ENCODE data around the gene SMIM14. TPM values are rescaled to one million over a fixed set of nuclear protein-coding genes. Genes with fewer than 3 reads are reported as not detected.

SMIM14 gene
- 0.56 and 0.86 TPM in 2 replicates for total RNA-seq (2011; cell fraction: chromatin; rRNA removed; ENCODE audit: low replicate concordance)
- total RNA-seq (2011; cell fraction: nucleolus; rRNA removed): 0.39 and 0.50 TPM in 2 replicates
- total RNA-seq (2011; cell fraction: nucleoplasm; rRNA removed): 0.69 and 1.0 TPM in 2 replicates
- total RNA-seq (2014; rRNA removed) (0.41 and 1.6 TPM in 2 replicates), total RNA-seq (2014; rRNA removed; fragmentation: Illumina TruSeq; extraction: Trizol) (1.9 and 2.2 TPM in 2 replicates), total RNA-seq (2015; rRNA removed; fragmentation: Illumina TruSeq; extraction: Trizol) (0.94 and 0.98 TPM in 2 replicates), total RNA-seq (2021) (1.8 and 2.0 TPM in 2 replicates), polyA plus RNA-seq (2011; rRNA removed) (3.7 and 5.7 TPM in 2 replicates), polyA plus RNA-seq (2014; fragmentation: Illumina TruSeq; extraction: Trizol) (1.9 and 3.1 TPM in 2 replicates), polyA plus RNA-seq (2014; fragmentation: Nextera tagmentation; extraction: Ambion mirVana) (1 to 10 TPM; 3.0 to 3.7 TPM), polyA plus RNA-seq (2014; rRNA removed) (1.6 and 2.3 TPM in 2 replicates), polyA minus RNA-seq (2011; rRNA and poly(A)+ RNA removed) (3.5 and 7.7 TPM in 2 replicates), Bru-seq, nascent RNA (percentile 45 among the genes with signal in this experiment), BruChase-seq, experiment 1, labeled RNA remaining after a 2-hour chase (percentile 49 among the genes with signal in this experiment), BruChase-seq, experiment 2, labeled RNA remaining after a 6-hour chase (percentile 46 among the genes with signal in this experiment)
- 0.40 and 4.1 TPM in 2 replicates for polyA plus RNA-seq (2011; cell fraction: cytosol; rRNA removed)
- polyA plus RNA-seq (2011; cell fraction: nucleus; rRNA removed): 0.54 and 1.7 TPM in 2 replicates
- 1.7 and 10.2 TPM in 2 replicates for polyA plus RNA-seq (2012)
- 5.2 TPM in 1 of 2 replicates, not detected in the other for polyA minus RNA-seq (2011; cell fraction: cytosol; rRNA and poly(A)+ RNA removed)
- 0.22 and 0.40 TPM in 2 replicates for polyA minus RNA-seq (2011; cell fraction: nucleus; rRNA and poly(A)+ RNA removed)
- long read RNA-seq, experiment 1, full-length matches to known transcripts: 4 of 4 reads
- long read RNA-seq, experiment 1, partial matches to known transcripts: 0 of 4 reads
- long read RNA-seq, experiment 1, other reads (novel, unspliced or antisense): 0 of 4 reads
- long read RNA-seq, experiment 2, partial matches to known transcripts: 0 of 1 reads
- long read RNA-seq, experiment 2, other reads (novel, unspliced or antisense): 1 of 1 reads
- long read RNA-seq, experiment 3, full-length matches to known transcripts: 1 of 1 reads
- long read RNA-seq, experiment 3, partial matches to known transcripts: 0 of 1 reads
- long read RNA-seq, experiment 3, other reads (novel, unspliced or antisense): 0 of 1 reads

GRCh38 chr4:39638354-39639239 lies at the start of gene SMIM14:
Gene SMIM14, minus strand, starts transcription at chr4:39638865. Its CDS starts 33,720 bp downstream, at chr4:39605145.
- Histone ChIP-seq H3K27me3 (ENCODE audit: control insufficient read depth in 2 of 2, insufficient read depth in 2 of 2, low read length in 2 of 2) (no peaks in the 10 kb centered on the region), H3K9me3 (replicated peaks; ENCODE audit: control insufficient read depth, insufficient read depth, low read depth, low read length) (no peaks in the 10 kb centered on the region), H3K4me3 (peak within 1 kb of the TSS; percentile 90), H3K4me1 (replicated peaks in 1 of 2; ENCODE audit: control insufficient read depth in 2 of 2, insufficient read depth in 2 of 2, low read length in 2 of 2) (peaks cover 5 to 8% of the 10 kb centered on the region in 2 experiments; a peak in 3 of 5 replicates), H3K9me1 (ENCODE audit: control insufficient read depth, insufficient read depth, low read length) (no peaks in the 10 kb centered on the region), H2AFZ (ENCODE audit: low read depth, low read length) (peak within 1 kb of the TSS; percentile 96), H3K9ac (ENCODE audit: insufficient read depth in 1 of 2, low read depth in 2 of 2, low read length in 2 of 2) (peak within 1 kb of the TSS; percentile 84 to 95), H3K4me2 (ENCODE audit: insufficient read depth, low read length) (peak within 1 kb of the TSS; percentile 95), H3K27ac (ENCODE audit: extremely low read depth, low read depth, low read length) (peak within 1 kb of the TSS; percentile 93), H3K79me2 (ENCODE audit: control insufficient read depth, insufficient read depth, low read length) (no peaks in the 10 kb centered on the region), H4K20me1 (replicated peaks; ENCODE audit: control insufficient read depth, insufficient read depth, low read length) (no peaks in the 10 kb centered on the region), H3K36me3 (ENCODE audit: control insufficient read depth, insufficient read depth, low read length) (no peaks in the 10 kb centered on the region)
- no TSS peak for BruUV-seq (replicated peaks)
- CTCF ChIA-PET (ENCODE audit: low intra/inter-chr PET ratio): interaction anchor here (1.3 kb wide), 1 partner anchor 169 kb away, joined by 3 read pairs; no protein-coding TSS in a partner anchor
- POLR2A ChIA-PET: interaction anchor here (0.6 to 2.8 kb wide), 25 partner anchors 9 to 578 kb away, joined by 3 to 20 read pairs (median 3); partner anchors contain the start of genes LIAS, RPL9 and UGDH
- DNase-seq (ENCODE audit: extremely low read depth in 1 of 4, low spot score in 3 of 4) (peak; percentile 97 to 98 (median 98)), ATAC-seq (peak; percentile 95), FAIRE-seq (peak; percentile 82)
- intact Hi-C loops (cut with micrococcal nuclease): loop anchor here (2.0 to 5.0 kb wide), 3 partner anchors 112 to 338 kb away; partner anchors contain the start of genes PDS5A and UGDH
- in situ Hi-C loops (cut with MboI): loop anchor here (10.0 kb wide), 1 partner anchor 684 kb away; no protein-coding TSS in a partner anchor
- under 1% methylated on average over 66 of the region's 75 CpGs for WGBS (ENCODE audit: insufficient coverage, low coverage, missing lambda C conversion rate)
- TF ChIP-seq JUNB (CRISPR knock-in tag; conservative IDR thresholded peaks at IDR 0.05) (no peak), ZNF449 (CRISPR knock-in tag; IDR thresholded peaks at IDR 0.05) (no peak), ZZZ3 (IDR thresholded peaks at IDR 0.05) (no peak), CTCF (IDR thresholded peaks at IDR 0.05 in 2 of 3, conservative IDR thresholded peaks at IDR 0.05 in 1 of 3; ENCODE audit: insufficient read depth in 2 of 3, low read depth in 1 of 3, low read length in 3 of 3) (peak in 1 of 3 experiments; percentile 14; a peak in 1 of 6 replicates), BCOR (IDR thresholded peaks at IDR 0.05) (no peak), KLF16 (IDR thresholded peaks at IDR 0.05) (peak; percentile 70; the same call in 1 of the 2 replicates), CREM (IDR thresholded peaks at IDR 0.05; ENCODE audit: low read depth) (peak; percentile 91), ZNF75A (CRISPR knock-in tag; IDR thresholded peaks at IDR 0.05) (no peak)
- TF ChIP-seq, protein P1, sequence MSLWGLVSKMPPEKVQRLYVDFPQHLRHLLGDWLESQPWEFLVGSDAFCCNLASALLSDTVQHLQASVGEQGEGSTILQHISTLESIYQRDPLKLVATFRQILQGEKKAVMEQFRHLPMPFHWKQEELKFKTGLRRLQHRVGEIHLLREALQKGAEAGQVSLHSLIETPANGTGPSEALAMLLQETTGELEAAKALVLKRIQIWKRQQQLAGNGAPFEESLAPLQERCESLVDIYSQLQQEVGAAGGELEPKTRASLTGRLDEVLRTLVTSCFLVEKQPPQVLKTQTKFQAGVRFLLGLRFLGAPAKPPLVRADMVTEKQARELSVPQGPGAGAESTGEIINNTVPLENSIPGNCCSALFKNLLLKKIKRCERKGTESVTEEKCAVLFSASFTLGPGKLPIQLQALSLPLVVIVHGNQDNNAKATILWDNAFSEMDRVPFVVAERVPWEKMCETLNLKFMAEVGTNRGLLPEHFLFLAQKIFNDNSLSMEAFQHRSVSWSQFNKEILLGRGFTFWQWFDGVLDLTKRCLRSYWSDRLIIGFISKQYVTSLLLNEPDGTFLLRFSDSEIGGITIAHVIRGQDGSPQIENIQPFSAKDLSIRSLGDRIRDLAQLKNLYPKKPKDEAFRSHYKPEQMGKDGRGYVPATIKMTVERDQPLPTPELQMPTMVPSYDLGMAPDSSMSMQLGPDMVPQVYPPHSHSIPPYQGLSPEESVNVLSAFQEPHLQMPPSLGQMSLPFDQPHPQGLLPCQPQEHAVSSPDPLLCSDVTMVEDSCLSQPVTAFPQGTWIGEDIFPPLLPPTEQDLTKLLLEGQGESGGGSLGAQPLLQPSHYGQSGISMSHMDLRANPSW (CRISPR knock-in tag; IDR thresholded peaks at IDR 0.05): no peak

Data from K562 (cell line).